ENCODE data around the gene PRRT3. TPM values are rescaled to one million over a fixed set of nuclear protein-coding genes. Genes with fewer than 3 reads are reported as not detected.

The PRRT3 gene
- total and polyA plus RNA-seq, 2 of the 8 experiments (the other 6 are each of a cell fraction or from before 2014, with no cell fraction given): 9.0 to 9.2 TPM

- 0 out of 2 replicates have a peak, but pooled peaks have one; percentile 20 for TF ChIP-seq TAF1 (IDR thresholded peaks at IDR 0.05; ENCODE audit: low read depth, low read length)
- no peak for TF ChIP-seq SP4 (IDR thresholded peaks at IDR 0.05; ENCODE audit: low read length)
- TF ChIP-seq EGR1 (IDR thresholded peaks at IDR 0.05; ENCODE audit: borderline replicate concordance, low read depth, low read length): no peak
- no peak; the same call in 1 of the 2 replicates for TF ChIP-seq ATF2 (IDR thresholded peaks at IDR 0.05; ENCODE audit: low read length)
- peak; percentile 43; the same call in 1 of the 2 replicates for TF ChIP-seq MAX (IDR thresholded peaks at IDR 0.05)
These were observed at the start of gene PRRT3 (continued) for GRCh38 chr3:9951962-9952805.

Data from H1 (cell line).